Activated CD4-positive, alpha-beta T cell treated with anti-CD3 and anti-CD28 coated beads, Interleukin-2, amount 10 ng/mL, durations not matched to agents 7 days and 5 days (primary cell): ENCODE measurements around the gene IKZF1. TPM values are rescaled to one million over a fixed set of nuclear protein-coding genes. Genes with fewer than 3 reads are reported as not detected.
A peak's percentile ranks its signal among the peaks of the same experiment; 100 is the strongest.

Experiments used
- CTCF ChIA-PET: fragments of 350-600 bp; sonication (Branson Sonifier 250); formaldehyde crosslinking; loops from one replicate; lab custom pipeline; 2021; ENCODE audit warnings: antibody characterized with exemption; lab: Charles Lee
- POLR2A ChIA-PET: fragments of 350-600 bp; sonication (Branson Sonifier 250); formaldehyde crosslinking; loops from one replicate; lab custom pipeline; 2021; ENCODE audit warnings: antibody characterized with exemption; lab: Charles Lee
- DNase-seq: peaks from one replicate; pipeline ENCODE4 v3.0.0-alpha.2; 2020
- H3K27ac Mint-ChIP-seq: one replicate; pipeline ENCODE4 v1.8.0; 2021; ENCODE audit warnings: mild to moderate bottlenecking, moderate library complexity, mixed read lengths
- H3K27me3 Mint-ChIP-seq: one replicate; pipeline ENCODE4 v1.8.0; 2021; ENCODE audit warnings: mixed read lengths
- H3K36me3 Mint-ChIP-seq: one replicate; pipeline ENCODE4 v1.8.0; 2021; ENCODE audit warnings: low read depth, mixed read lengths
- H3K4me1 Mint-ChIP-seq: one replicate; pipeline ENCODE4 v1.8.0; 2021; ENCODE audit warnings: mixed read lengths
- H3K4me3 Mint-ChIP-seq: one replicate; pipeline ENCODE4 v1.8.0; 2021; ENCODE audit warnings: mild to moderate bottlenecking, moderate library complexity, mixed read lengths
- H3K9me3 Mint-ChIP-seq: one replicate; pipeline ENCODE4 v1.8.0; 2021; ENCODE audit warnings: mixed read lengths
- total RNA-seq, 2 experiments: library from RNA; stranded (reverse); gene quantifications; one replicate each; pipeline ENCODE4 v1.2.3, GENCODE V29; 2021

Gene IKZF1
- total RNA-seq, 2 experiments from 2014 or later: 379 to 406 TPM

GRCh38 chr7:50285269-50285668, 19.2 kb upstream of the IKZF1 start:
- DNase-seq: no peak
- POLR2A ChIA-PET: no interaction called here
- Mint-ChIP-seq H3K27me3 (peaks cover 3% of the 10 kb centered on the region), H3K9me3 (peaks cover 3% of the 10 kb centered on the region), H3K4me1 (peaks cover 48% of the 10 kb centered on the region), H3K36me3 (peaks cover 2% of the 10 kb centered on the region), H3K27ac (no peak overlapping the region), H3K4me3 (no peak overlapping the region)
- CTCF ChIA-PET: interaction anchor here (0.5 to 3.4 kb wide), 3 partner anchors 10 to 55 kb away, joined by 3 to 9 read pairs (median 6); no protein-coding TSS in a partner anchor

GRCh38 chr7:50287129-50287528, 17.4 kb upstream of the IKZF1 start:
- no peak for DNase-seq
- Mint-ChIP-seq H3K9me3 (peaks cover 3% of the 10 kb centered on the region), H3K4me1 (peaks cover 36% of the 10 kb centered on the region), H3K27me3 (peaks cover 3% of the 10 kb centered on the region), H3K27ac (no peak overlapping the region), H3K36me3 (peaks cover 2% of the 10 kb centered on the region), H3K4me3 (no peak overlapping the region)
- CTCF ChIA-PET: interaction anchor here (2.3 to 3.4 kb wide), 2 partner anchors 8 to 14 kb away, joined by 6 to 9 read pairs; no protein-coding TSS in a partner anchor
- POLR2A ChIA-PET: no interaction called here

- Mint-ChIP-seq H3K36me3 (no peaks in the 10 kb centered on the region), H3K27ac (no peak overlapping the region), H3K4me3 (no peak overlapping the region), H3K27me3 (peaks cover 1% of the 10 kb centered on the region), H3K4me1 (peaks cover 15% of the 10 kb centered on the region), H3K9me3 (peaks cover 13% of the 10 kb centered on the region)
- POLR2A ChIA-PET: no interaction called here
- no peak for DNase-seq
- CTCF ChIA-PET: interaction anchor here (1.3 to 1.7 kb wide), 3 partner anchors 9 to 39 kb away, joined by 3 to 5 read pairs (median 4); no protein-coding TSS in a partner anchor
Measured at GRCh38 chr7:50292165-50292757, 12.3 kb upstream of the IKZF1 start.

GRCh38 chr7:50292763-50293162, 11.8 kb upstream of the IKZF1 start:
- POLR2A ChIA-PET: no interaction called here
- no peak overlapping the region for H3K27ac Mint-ChIP-seq
- CTCF ChIA-PET: interaction anchor here (1.0 to 1.7 kb wide), 4 partner anchors 10 to 20 kb away, joined by 3 to 5 read pairs (median 4); no protein-coding TSS in a partner anchor
- no peak overlapping the region for H3K4me3 Mint-ChIP-seq
- peaks cover 14% of the 10 kb centered on the region for H3K4me1 Mint-ChIP-seq
- H3K27me3 Mint-ChIP-seq: peaks cover 1% of the 10 kb centered on the region
- H3K9me3 Mint-ChIP-seq: peaks cover 13% of the 10 kb centered on the region
- no peak for DNase-seq
- H3K36me3 Mint-ChIP-seq: no peaks in the 10 kb centered on the region

GRCh38 chr7:50293509-50294179, 10.9 kb upstream of the IKZF1 start:
- no peak overlapping the region for H3K27ac Mint-ChIP-seq
- no peak overlapping the region for H3K4me3 Mint-ChIP-seq
- no peak for DNase-seq
- CTCF ChIA-PET: interaction anchor here (1.0 to 1.7 kb wide), 3 partner anchors 12 to 19 kb away, joined by 3 to 5 read pairs (median 4); no protein-coding TSS in a partner anchor
- H3K36me3 Mint-ChIP-seq: no peaks in the 10 kb centered on the region
- peaks cover 13% of the 10 kb centered on the region for H3K9me3 Mint-ChIP-seq
- H3K4me1 Mint-ChIP-seq: peaks cover 14% of the 10 kb centered on the region
- H3K27me3 Mint-ChIP-seq: peaks cover 1% of the 10 kb centered on the region
- POLR2A ChIA-PET: no interaction called here

GRCh38 chr7:50295133-50295532, 9.4 kb upstream of the IKZF1 start:
- Mint-ChIP-seq H3K36me3 (no peaks in the 10 kb centered on the region), H3K4me3 (no peak overlapping the region), H3K27me3 (no peaks in the 10 kb centered on the region), H3K4me1 (peaks cover 21% of the 10 kb centered on the region), H3K9me3 (peaks cover 13% of the 10 kb centered on the region), H3K27ac (no peak overlapping the region)
- no peak for DNase-seq
- CTCF ChIA-PET: interaction anchor here (0.8 to 1.6 kb wide), 5 partner anchors 9 to 90 kb away, joined by 3 to 6 read pairs (median 4); no protein-coding TSS in a partner anchor
- POLR2A ChIA-PET: no interaction called here

GRCh38 chr7:50296799-50297198, 7.7 kb upstream of the IKZF1 start:
- Mint-ChIP-seq H3K27me3 (no peaks in the 10 kb centered on the region), H3K4me3 (no peak overlapping the region), H3K4me1 (peaks cover 33% of the 10 kb centered on the region), H3K36me3 (no peaks in the 10 kb centered on the region), H3K9me3 (peaks cover 13% of the 10 kb centered on the region), H3K27ac (no peak overlapping the region)
- no peak for DNase-seq
- POLR2A ChIA-PET: no interaction called here
- CTCF ChIA-PET: interaction anchor here (2.1 kb wide), 1 partner anchor 14 kb away, joined by 7 read pairs; no protein-coding TSS in a partner anchor

- no peak overlapping the region for H3K27ac Mint-ChIP-seq
- H3K4me1 Mint-ChIP-seq: peaks cover 42% of the 10 kb centered on the region
- no peaks in the 10 kb centered on the region for H3K36me3 Mint-ChIP-seq
- H3K27me3 Mint-ChIP-seq: no peaks in the 10 kb centered on the region
- ChIA-PET CTCF (interaction anchor here (1.0 to 1.3 kb wide), 3 partner anchors 10 to 31 kb away, joined by 3 read pairs; no protein-coding TSS in a partner anchor), POLR2A (no interaction called here)
- H3K4me3 Mint-ChIP-seq: no peak overlapping the region
- peaks cover 3% of the 10 kb centered on the region for H3K9me3 Mint-ChIP-seq
- no peak for DNase-seq
Measured at GRCh38 chr7:50298811-50299562, 5.5 kb upstream of the IKZF1 start.

GRCh38 chr7:50300336-50300735, 4.2 kb upstream of the IKZF1 start:
- peaks cover 42% of the 10 kb centered on the region for H3K4me1 Mint-ChIP-seq
- H3K4me3 Mint-ChIP-seq: no peak overlapping the region
- H3K36me3 Mint-ChIP-seq: peaks cover 4% of the 10 kb centered on the region
- DNase-seq: no peak
- no peak overlapping the region for H3K27ac Mint-ChIP-seq
- no peaks in the 10 kb centered on the region for H3K27me3 Mint-ChIP-seq
- ChIA-PET POLR2A (interaction anchor here (0.8 kb wide), 1 partner anchor 42 kb away, joined by 3 read pairs; no protein-coding TSS in a partner anchor), CTCF (interaction anchor here (1.0 to 2.3 kb wide), 7 partner anchors 18 to 95 kb away, joined by 3 to 6 read pairs (median 3); no protein-coding TSS in a partner anchor)
- no peaks in the 10 kb centered on the region for H3K9me3 Mint-ChIP-seq

- Mint-ChIP-seq H3K4me3 (peak overlapping the region; percentile 72), H3K9me3 (no peaks in the 10 kb centered on the region), H3K4me1 (peaks cover 36% of the 10 kb centered on the region), H3K27me3 (no peaks in the 10 kb centered on the region), H3K36me3 (peaks cover 27% of the 10 kb centered on the region), H3K27ac (peak overlapping the region; percentile 82)
- ChIA-PET POLR2A (no interaction called here), CTCF (interaction anchor here (1.4 to 19.7 kb wide), 2 partner anchors 33 to 94 kb away, joined by 3 to 200 read pairs; no protein-coding TSS in a partner anchor)
- DNase-seq: no peak
Measured at GRCh38 chr7:50302486-50303334, 1.8 kb upstream of the IKZF1 start.

- POLR2A ChIA-PET: no interaction called here
- Mint-ChIP-seq H3K4me3 (peak overlapping the region; percentile 72), H3K36me3 (peaks cover 35% of the 10 kb centered on the region), H3K27ac (peak overlapping the region; percentile 82), H3K27me3 (no peaks in the 10 kb centered on the region), H3K9me3 (no peaks in the 10 kb centered on the region), H3K4me1 (peaks cover 36% of the 10 kb centered on the region)
- DNase-seq: peak; percentile 23
- CTCF ChIA-PET: interaction anchor here (1.4 to 19.7 kb wide), 3 partner anchors 30 to 95 kb away, joined by 3 to 200 read pairs (median 5); no protein-coding TSS in a partner anchor
Measured at GRCh38 chr7:50303335-50304128, 984 bp upstream of the IKZF1 start.
